SU-DHL-6 (cell line): ENCODE measurements around the gene SLC25A10.

Experiments
- H2AFZ ChIP-seq: fragments of 200-600 bp; sonication (generic); 2 replicates; pipeline ENCODE4 v1.6.1; 2014; ENCODE audit warnings: low read depth, mild to moderate bottlenecking, moderate library complexity, mixed read lengths, antibody characterized with exemption, low read length; ENCODE audit not compliant: severe bottlenecking
- H3F3A ChIP-seq: fragments of 200-600 bp; shearing (Covaris generic); 2 replicates; pipeline ENCODE4 v1.6.0; 2016; ENCODE audit warnings: antibody characterized with exemption, mild to moderate bottlenecking; ENCODE audit not compliant: insufficient read depth
- H3K27ac ChIP-seq: fragments of 200-600 bp; sonication (generic); 2 replicates; pipeline ENCODE4 v1.5.1; 2016; ENCODE audit warnings: low read depth, mild to moderate bottlenecking, low read length, moderate library complexity, mixed read lengths
- H3K27me3 ChIP-seq: fragments of 200-600 bp; sonication (generic), shearing (Covaris generic); 2 replicates; pipeline ENCODE4 v1.6.0; 2014; ENCODE audit warnings: mild to moderate bottlenecking, low read length
- H3K36me3 ChIP-seq: fragments of 200-600 bp; sonication (generic); 2 replicates; pipeline ENCODE4 v1.6.1; 2014; ENCODE audit warnings: mild to moderate bottlenecking, low read length, mixed read lengths
- H3K4me2 ChIP-seq: fragments of 300-600, 200-600 bp; shearing (Covaris generic), sonication (generic); 2 replicates; pipeline ENCODE4 v1.6.0; 2014; ENCODE audit warnings: low read length, low read depth, mild to moderate bottlenecking; ENCODE audit not compliant: poor library complexity, severe bottlenecking
- H3K4me3 ChIP-seq: fragments of 200-600 bp; sonication (generic); 2 replicates; pipeline ENCODE4 v1.5.1; 2014; ENCODE audit warnings: antibody characterized with exemption, low read length, mild to moderate bottlenecking, mixed read lengths; ENCODE audit not compliant: insufficient read depth, poor library complexity, severe bottlenecking
- H3K79me2 ChIP-seq: fragments of 200-600 bp; sonication (generic); 2 replicates; pipeline ENCODE4 v1.6.1; 2014; ENCODE audit warnings: mild to moderate bottlenecking, low read length, moderate library complexity; ENCODE audit not compliant: insufficient read depth
- H3K9ac ChIP-seq: fragments of 200-600 bp; sonication (generic); 2 replicates; pipeline ENCODE4 v1.7.0; 2014; ENCODE audit warnings: mild to moderate bottlenecking, low read length
- H3K9me2 ChIP-seq: fragments of 200-600 bp; sonication (generic); replicated peaks from 2 replicates; pipeline ENCODE4 v1.6.1; 2014; ENCODE audit warnings: low read length; ENCODE audit not compliant: insufficient read depth
- H3K9me3 ChIP-seq: fragments of 200-600 bp; sonication (generic); 2 replicates; pipeline ENCODE4 v1.6.1; 2014; ENCODE audit warnings: low read length, mixed read lengths; ENCODE audit not compliant: insufficient read depth
- H4K20me1 ChIP-seq: fragments of 200-600 bp; sonication (generic); 2 replicates; pipeline ENCODE4 v1.6.1; 2014; ENCODE audit warnings: low read depth, mild to moderate bottlenecking, antibody characterized with exemption, low read length, moderate library complexity, mixed read lengths
- CTCF ChIP-seq: fragments of 200-600 bp; sonication (generic); IDR thresholded peaks from one replicate; pipeline ENCODE4 v1.5.1; 2017; ENCODE audit warnings: antibody characterized with exemption, mild to moderate bottlenecking, low read length, moderate library complexity; ENCODE audit not compliant: insufficient read depth, poor library complexity, severe bottlenecking
- EZH2phosphoT487 ChIP-seq: fragments of 200-600 bp; sonication (generic), shearing (Covaris generic); conservative IDR thresholded peaks from 2 replicates; pipeline ENCODE4 v1.6.1; 2018; ENCODE audit warnings: mild to moderate bottlenecking, antibody characterized with exemption, low read length, moderate library complexity, mixed read lengths

Gene SLC25A10

GRCh38 chr17:81666092-81666341 is 46.1 kb upstream of the SLC25A10 start:
- Histone ChIP-seq H3K9me2 (no peaks in the 10 kb centered on the region), H3K27ac (peak overlapping the region; percentile 63), H3K9me3 (no peaks in the 10 kb centered on the region), H3K36me3 (peaks cover 6% of the 10 kb centered on the region; the same call in 1 of the 2 replicates), H3F3A (0 out of 2 replicates have a peak, but pooled peaks cover 8% of the 10 kb centered on the region), H3K4me2 (peak overlapping the region; percentile 86), H4K20me1 (no peaks in the 10 kb centered on the region), H3K27me3 (no peaks in the 10 kb centered on the region), H3K9ac (peak overlapping the region; percentile 94), H2AFZ (no peak overlapping the region), H3K79me2 (peaks cover 27% of the 10 kb centered on the region), H3K4me3 (peak overlapping the region; percentile 76)
- TF ChIP-seq EZH2phosphoT487: no peak
- TF ChIP-seq CTCF: no peak

DNA sequence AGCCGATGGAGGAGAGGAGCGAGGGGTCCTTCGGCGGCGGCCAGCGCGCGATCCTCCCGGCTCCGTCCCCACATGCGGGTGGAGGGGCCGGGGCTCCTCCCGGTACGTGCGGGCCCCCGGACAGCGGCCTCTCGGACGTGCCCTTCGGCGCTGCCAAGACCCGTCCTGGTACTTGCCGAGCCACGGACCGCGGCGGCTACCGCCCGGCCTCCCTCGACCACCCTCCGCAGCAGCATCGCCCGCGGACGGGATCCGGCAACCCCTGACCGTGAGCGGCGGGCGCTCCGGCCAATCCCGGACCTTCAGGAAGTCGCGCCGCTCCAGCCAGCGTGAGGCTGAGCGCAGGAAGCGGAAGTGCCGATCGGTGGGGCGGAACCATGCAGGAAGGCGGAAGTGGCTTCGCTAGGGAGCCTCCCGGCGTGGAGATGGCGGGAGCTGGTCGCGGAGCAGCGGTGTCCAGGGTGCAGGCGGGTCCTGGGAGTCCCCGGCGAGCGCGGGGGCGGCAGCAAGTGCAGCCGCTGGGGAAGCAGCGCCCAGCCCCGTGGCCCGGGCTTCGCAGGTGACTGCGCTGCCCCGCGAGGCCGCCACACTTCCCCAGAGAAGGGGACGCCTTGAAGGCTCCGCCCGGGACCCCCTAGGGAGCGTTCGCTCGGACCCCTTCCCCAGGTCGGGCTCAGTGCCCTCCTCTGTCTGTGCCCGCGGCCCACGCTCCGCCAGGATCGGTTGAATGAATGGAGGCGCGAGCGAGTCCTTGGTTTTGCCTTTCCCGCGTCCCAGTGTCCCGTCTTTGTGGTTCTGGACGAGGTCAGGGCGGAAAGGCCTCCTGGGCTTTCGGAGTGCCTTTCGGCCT is 45.5 kb upstream of the SLC25A10 start, which contains the start of the genes CCDC137 and OXLD1:
Gene CCDC137 (plus strand): TSS at position 396 of the 850 bp plus-strand sequence. CDS start 30 bp downstream, at position 426.
Gene OXLD1 (minus strand): TSS at position 264 of the 850 bp plus-strand sequence. CDS start 28 bp downstream, at position 236.
- H3K36me3 ChIP-seq: peaks cover 6% of the 10 kb centered on the region; the same call in 1 of the 2 replicates
- peak within 1 kb of the TSS; percentile 20 for H2AFZ ChIP-seq

GRCh38 chr17:81667754-81668153 is 44.3 kb upstream of the SLC25A10 start:
- H3F3A ChIP-seq: 0 out of 2 replicates have a peak, but pooled peaks cover 4% of the 10 kb centered on the region
- H3K36me3 ChIP-seq: peaks cover 6% of the 10 kb centered on the region; the same call in 1 of the 2 replicates
- no peak overlapping the region for H2AFZ ChIP-seq
- H3K4me2 ChIP-seq: peak overlapping the region; percentile 95
- no peaks in the 10 kb centered on the region for H3K27me3 ChIP-seq
- no peak overlapping the region for H3K27ac ChIP-seq
- H3K9me2 ChIP-seq: no peaks in the 10 kb centered on the region
- TF ChIP-seq CTCF: peak; percentile 15
- TF ChIP-seq EZH2phosphoT487: no peak
- H3K4me3 ChIP-seq: peak overlapping the region; percentile 39
- no peaks in the 10 kb centered on the region for H3K9me3 ChIP-seq
- peaks cover 27% of the 10 kb centered on the region for H3K79me2 ChIP-seq
- H4K20me1 ChIP-seq: no peaks in the 10 kb centered on the region
- H3K9ac ChIP-seq: peak overlapping the region; percentile 94

More for the DNA sequence above, 45.5 kb upstream of the SLC25A10 start, which contains the start of the genes CCDC137 and OXLD1:
- no peaks in the 10 kb centered on the region for H3K9me2 ChIP-seq
- H3K4me3 ChIP-seq: peak within 1 kb of the TSS; percentile 76
- H3K79me2 ChIP-seq: peaks cover 27% of the 10 kb centered on the region
- no peaks in the 10 kb centered on the region for H4K20me1 ChIP-seq
- no peaks in the 10 kb centered on the region for H3K9me3 ChIP-seq
- H3K9ac ChIP-seq: peak within 1 kb of the TSS; percentile 94
- H3K27me3 ChIP-seq: no peaks in the 10 kb centered on the region
- H3K4me2 ChIP-seq: peak within 1 kb of the TSS; percentile 95
- peak within 1 kb of the TSS; percentile 66 for H3K27ac ChIP-seq
- TF ChIP-seq EZH2phosphoT487 (no peak), CTCF (no peak)
- H3F3A ChIP-seq: 0 out of 2 replicates have a peak, but pooled peaks cover 8% of the 10 kb centered on the region
